NCI-H146 treated with DMSO at 0.1 percent for 48 hours (cell line): Measurements from ENCODE around the gene SEC61A1.

Experiments
- DNase-seq: peaks from one replicate; lab custom pipeline; 2025; ENCODE audit not compliant: unreplicated experiment; lab: John Stamatoyannopoulos, UW

Gene SEC61A1

DNA sequence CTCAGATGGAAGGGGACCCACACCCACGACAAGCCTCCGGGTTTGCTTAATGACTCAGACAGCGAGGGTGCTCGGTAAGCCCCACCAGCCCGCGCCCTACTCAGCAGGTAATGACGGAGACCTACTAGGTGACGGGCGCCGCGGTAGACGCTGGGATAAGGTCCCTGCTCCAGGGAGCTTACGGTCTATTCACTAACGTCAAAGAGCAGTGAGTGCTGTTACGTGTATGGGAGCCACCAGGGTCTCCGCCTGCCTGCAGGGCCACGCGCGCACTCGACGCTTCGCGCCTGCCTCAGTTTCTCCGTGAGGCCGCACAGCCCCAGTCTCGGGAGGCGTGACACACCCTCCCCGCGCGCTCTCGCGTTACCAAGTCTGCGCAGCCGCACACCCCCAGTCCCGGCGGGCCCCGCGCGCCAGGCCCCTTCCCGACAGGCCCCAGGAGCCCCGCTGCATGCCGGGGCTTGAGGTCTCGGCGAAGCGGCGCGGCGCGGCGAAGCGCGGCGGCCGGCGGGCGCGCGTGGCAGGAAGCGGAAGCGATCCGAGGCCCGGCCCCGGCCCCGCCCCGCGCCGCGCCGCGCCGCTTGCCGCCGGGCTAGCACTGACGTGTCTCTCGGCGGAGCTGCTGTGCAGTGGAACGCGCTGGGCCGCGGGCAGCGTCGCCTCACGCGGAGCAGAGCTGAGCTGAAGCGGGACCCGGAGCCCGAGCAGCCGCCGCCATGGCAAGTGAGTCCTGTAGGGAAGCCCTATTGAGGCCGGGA is at the start of gene SEC61A1:
TSS of gene SEC61A1 (plus strand) at position 601 of the 758 bp plus-strand sequence. CDS start at position 717, 116 bp downstream.
- peak; percentile 91 for DNase-seq

GRCh38 chr3:128004661-128005060 is 47.6 kb upstream of the SEC61A1 start:
- DNase-seq, result no peak

DNA sequence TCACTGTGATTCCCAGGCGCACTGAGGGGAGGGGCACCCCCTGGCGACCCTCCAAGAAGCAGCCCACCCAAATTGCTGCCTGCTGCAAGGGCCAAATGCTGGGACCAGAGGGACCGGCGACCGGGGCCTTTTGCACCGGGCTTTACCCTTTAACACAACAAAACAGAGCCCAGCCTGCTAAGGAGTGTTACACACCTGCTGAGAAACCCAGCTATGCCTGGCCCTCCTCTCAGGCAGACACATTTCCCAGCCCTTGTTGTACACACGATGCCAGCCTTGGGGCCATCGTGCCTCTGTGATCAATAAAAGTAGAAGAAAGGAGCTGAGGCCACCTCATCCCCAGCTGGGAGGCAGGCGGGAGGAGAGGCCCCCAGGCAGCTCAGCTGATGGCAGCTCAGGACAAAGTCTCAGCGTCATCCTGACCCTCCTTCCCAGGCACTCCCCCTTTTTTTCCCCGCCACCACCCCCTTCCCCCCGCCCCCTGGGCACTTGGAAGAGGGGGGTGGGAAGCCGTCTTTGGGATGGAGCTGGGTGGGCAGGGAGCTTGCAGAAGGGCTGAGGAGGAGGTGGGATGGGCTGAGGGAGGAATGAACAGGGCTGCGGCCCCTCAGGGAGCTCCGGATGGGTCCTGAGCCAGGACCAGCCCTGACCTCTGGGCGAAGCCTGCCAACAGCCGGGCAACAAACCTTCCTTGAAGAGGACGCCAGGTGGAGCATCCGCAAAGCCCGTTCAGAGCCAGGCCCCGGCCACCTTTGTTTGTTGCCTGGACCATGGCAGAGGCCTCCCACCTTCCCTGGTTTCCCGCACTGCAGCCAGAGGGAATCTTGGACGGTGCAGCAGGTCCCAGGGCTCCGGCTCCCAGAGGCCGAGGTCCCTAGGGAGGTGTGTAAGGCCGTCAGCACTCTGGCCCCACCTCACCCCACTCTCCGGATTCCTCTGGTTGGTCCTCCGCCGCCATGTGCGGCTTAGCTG is 45.9 kb upstream of the SEC61A1 start:
- DNase-seq, result peak; percentile 36

DNA sequence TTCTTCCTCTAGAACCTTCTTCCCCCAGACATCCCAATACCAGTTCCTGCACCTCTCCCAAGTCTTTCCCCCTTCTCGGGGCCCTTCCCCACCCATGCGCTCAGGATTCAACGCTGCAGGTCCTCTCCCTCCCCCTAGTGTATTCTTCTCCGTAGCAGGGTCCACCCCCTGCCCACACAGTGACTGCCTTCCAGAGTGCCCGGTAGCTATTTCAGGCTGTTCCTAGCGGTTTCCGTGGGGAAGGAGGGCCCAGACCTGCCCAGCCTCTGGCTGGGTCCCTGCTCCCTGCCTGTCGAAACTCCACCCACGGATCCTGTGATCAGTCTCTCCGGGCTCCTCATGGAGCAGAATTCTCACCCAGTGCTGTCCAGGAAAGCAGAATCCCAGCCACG is 45.2 kb upstream of the SEC61A1 start:
- DNase-seq, result no peak

DNA sequence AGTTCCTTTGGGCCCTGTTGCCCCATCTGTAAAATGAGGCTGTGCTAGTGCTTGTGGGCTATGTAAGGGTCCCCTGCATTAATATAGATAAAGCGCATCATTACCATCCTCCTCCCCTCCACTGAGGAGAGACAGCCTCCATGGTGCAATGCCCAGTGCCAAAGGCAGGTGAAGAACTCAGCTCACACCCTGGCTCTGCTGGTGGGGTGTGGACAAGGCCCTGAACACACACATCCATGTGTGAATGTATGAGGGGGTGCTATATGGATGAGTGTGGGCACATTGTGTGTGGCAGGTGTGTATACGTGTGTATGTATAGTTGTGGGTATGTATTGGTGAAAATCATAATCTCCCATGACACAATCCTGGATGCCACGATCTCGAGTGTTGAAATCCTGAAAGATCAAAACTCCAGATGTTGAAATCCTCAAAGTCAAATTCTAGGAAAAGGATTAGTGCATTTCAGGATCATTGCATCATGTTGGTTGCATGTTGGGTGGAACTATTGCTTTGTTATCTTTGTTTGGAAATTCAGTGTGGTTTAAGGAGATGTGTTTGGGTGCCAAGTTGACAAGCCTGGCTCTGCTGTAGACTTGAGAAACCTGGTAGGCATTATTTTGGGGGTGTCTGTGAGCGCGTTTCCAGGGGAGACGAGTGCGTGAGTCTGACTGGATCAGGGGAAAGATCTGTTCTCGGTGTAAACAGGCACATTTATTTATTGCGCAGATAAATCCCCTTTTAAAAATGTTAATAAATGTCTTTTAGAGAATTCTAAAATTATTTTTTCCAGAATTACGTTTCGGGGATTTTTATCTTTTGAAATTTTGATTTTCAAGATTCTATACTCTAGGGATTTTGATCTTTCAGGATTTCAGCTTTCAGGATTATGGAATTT is 42.0 kb upstream of the SEC61A1 start:
- no peak for DNase-seq

GRCh38 chr3:128011140-128011539 is 41.1 kb upstream of the SEC61A1 start:
- peak; percentile 83 for DNase-seq

DNA sequence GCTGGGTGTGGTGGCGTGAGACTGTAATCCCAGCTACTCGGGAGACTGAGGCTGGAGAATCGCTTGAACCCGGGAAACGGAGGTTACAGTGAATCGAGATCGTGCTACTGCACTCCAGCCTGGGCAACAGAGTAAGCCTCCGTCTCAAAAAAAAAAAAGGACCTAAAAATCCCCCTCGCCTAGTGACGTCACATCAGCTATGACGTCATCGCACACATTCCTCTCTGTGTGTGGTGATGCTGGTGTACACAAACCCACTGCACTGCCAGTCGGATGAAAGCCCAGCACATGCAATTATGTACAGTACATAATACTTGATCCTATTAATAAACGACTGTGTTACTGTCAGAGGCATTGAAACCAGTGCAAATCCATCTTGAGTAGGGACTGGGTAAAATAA is 40.2 kb upstream of the SEC61A1 start:
- DNase-seq, result no peak

- no peak for DNase-seq
Measured at GRCh38 chr3:128014548-128014947, 37.7 kb upstream of the SEC61A1 start.

- DNase-seq, result no peak
Measured at GRCh38 chr3:128016502-128016901, 35.7 kb upstream of the SEC61A1 start.

- DNase-seq, result no peak
Measured at GRCh38 chr3:128021768-128022372, 30.4 kb upstream of the SEC61A1 start.

DNA sequence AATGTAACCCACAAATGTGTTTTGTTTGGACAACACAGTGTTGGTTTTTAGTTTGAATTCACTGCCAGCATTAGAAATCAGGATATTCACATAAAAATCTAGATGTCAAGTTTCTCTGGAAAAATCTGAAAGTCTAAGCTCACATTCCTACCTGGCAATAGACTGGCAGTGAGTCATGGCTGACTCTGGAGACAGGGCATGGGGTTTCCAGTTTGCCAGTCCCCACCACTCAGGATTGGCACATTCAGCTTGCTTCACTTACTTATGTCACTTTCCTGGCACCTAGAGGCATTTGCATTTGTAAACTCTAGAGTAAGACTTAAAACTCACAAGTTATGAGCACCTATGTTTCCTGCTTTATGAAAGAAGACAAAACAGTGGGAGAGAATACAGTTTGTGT is 19.1 kb upstream of the SEC61A1 start:
- DNase-seq, result no peak

- DNase-seq, result peak; percentile 51
Measured at GRCh38 chr3:128036119-128036518, 16.1 kb upstream of the SEC61A1 start.

DNA sequence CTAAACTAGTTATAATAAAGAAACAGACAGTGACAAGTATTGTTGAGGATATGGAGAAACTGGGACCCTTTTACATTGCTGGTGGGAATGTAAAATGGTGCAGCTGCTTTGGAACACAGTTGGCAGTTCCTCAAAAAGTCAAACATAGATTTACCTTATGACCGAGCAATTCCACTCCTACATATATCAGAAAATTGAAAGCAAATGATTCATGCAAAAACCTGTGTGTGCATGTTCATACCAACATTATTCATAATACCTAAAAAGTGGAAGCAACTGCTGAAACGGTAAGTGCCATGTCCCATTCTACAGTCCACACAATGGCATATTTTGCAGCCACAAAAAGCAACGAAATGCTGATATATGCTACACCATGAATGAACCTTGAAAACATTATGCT is 12.2 kb upstream of the SEC61A1 start:
- DNase-seq, result no peak

DNA sequence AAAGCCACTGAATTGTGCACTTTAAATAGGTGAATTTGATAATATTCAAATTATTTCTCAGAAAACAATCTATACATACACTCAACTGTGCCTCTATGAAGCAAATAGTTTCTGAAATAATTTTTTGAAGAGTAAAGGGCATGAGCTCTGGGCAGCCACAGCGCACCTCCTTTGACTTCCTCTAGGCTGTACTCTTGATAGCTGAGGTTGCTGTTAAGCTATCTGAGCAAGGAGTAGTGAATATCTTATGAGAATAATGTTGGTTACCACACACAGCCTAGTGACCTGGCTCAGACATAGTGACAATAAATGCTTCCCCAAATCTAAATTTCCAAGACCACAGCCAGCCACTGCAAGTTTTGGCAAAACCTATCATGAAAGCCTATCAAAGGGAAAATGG is 11.6 kb upstream of the SEC61A1 start:
- DNase-seq, result no peak

DNA sequence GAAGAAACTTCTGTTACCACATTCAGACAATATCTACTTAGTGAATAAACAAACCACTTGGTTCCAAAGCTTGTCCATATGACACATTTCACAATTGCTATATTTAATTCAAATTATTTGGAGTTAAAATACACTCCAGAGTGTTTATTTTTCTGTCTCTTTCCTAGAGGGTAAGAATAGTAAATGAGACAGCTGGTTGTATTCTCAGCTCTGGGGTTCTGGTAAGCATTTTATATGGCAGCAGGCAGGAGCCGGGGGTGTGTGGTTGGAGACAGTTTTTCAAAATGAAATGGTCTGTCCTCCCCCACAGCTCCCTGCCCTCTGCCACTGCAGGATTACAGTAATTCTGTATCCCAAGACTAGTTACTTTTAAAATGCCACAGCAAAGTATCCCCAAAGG is 10.9 kb upstream of the SEC61A1 start:
- no peak for DNase-seq

- DNase-seq, result no peak
Measured at GRCh38 chr3:128050597-128050996, 1.6 kb upstream of the SEC61A1 start.

- peak; percentile 47 for DNase-seq
Measured at GRCh38 chr3:128051459-128051836, 789 bp upstream of the SEC61A1 start.

GRCh38 chr3:128052595-128053351 is 536 bp downstream of the SEC61A1 start:
- DNase-seq, result peak; percentile 19

GRCh38 chr3:128053614-128054013 is 1.4 kb downstream of the SEC61A1 start:
- no peak for DNase-seq

- DNase-seq, result no peak
Measured at GRCh38 chr3:128054367-128054766, 2.1 kb downstream of the SEC61A1 start.
